IMR-90 (cell line): ENCODE measurements around the gene GCDH. TPM values are rescaled to one million over a fixed set of nuclear protein-coding genes. Genes with fewer than 3 reads are reported as not detected.
A peak's percentile ranks its signal among the peaks of the same experiment; 100 is the strongest.

Experiments
- ATAC-seq: fragments of 200-7000 bp; cut with Tn5 transposase; 2 replicates; pipeline ENCODE4 v1.9.1; 2020; ENCODE audit warnings: low read depth, mild to moderate bottlenecking, moderate library complexity
- BruUV-seq: library from RNA; stranded (reverse); fragments of 400-500 nt; replicated peaks from 2 replicates; lab custom pipeline; 2021; lab: Mats Ljungman, UMichigan
- CTCF ChIA-PET: fragments of 300-600 bp; formaldehyde crosslinking; extraction: SDS; loops from one replicate; lab custom pipeline; 2021; ENCODE audit warnings: antibody characterized with exemption; lab: Yijun Ruan, JAX
- POLR2A ChIA-PET: fragments of 300-600 bp; sonication (Branson Sonifier 250); formaldehyde crosslinking; loops from one replicate; lab custom pipeline; 2022; ENCODE audit warnings: antibody characterized with exemption; ENCODE audit not compliant: unreplicated experiment; lab: Charles Lee
- DNase-seq: peaks from one replicate; pipeline ENCODE4 v3.0.0; 2013
- H2AFZ ChIP-seq: replicated peaks from 2 replicates; pipeline ENCODE3; 2013; ENCODE audit warnings: low read length, mild to moderate bottlenecking; ENCODE audit not compliant: poor library complexity
- H2AK5ac ChIP-seq: 2 replicates; pipeline ENCODE4 v1.6.1; 2013; ENCODE audit warnings: low read depth, low read length, inconsistent platforms
- H2AK9ac ChIP-seq: replicated peaks from 2 replicates; pipeline ENCODE3; 2013; ENCODE audit warnings: mild to moderate bottlenecking, low read depth, low read length, moderate library complexity; ENCODE audit not compliant: poor library complexity
- H2BK120ac ChIP-seq: 2 replicates; pipeline ENCODE4 v1.6.1; 2013; ENCODE audit warnings: low read depth, low read length, inconsistent platforms
- H2BK15ac ChIP-seq: 3 replicates; pipeline ENCODE4 v1.6.1; 2013; ENCODE audit warnings: low read depth, low read length, inconsistent platforms
- H2BK20ac ChIP-seq: 2 replicates; pipeline ENCODE4 v1.6.1; 2013; ENCODE audit warnings: low read depth, mild to moderate bottlenecking, inconsistent platforms, low read length, moderate library complexity
- H2BK5ac ChIP-seq: 2 replicates; pipeline ENCODE4 v1.6.1; 2013; ENCODE audit warnings: mild to moderate bottlenecking, low read depth, low read length, inconsistent platforms; ENCODE audit not compliant: poor library complexity, severe bottlenecking
- H3K14ac ChIP-seq: replicated peaks from 2 replicates; pipeline ENCODE4 v1.6.1; 2013; ENCODE audit warnings: low read depth, low read length, inconsistent platforms
- H3K18ac ChIP-seq: 2 replicates; pipeline ENCODE4 v1.6.1; 2013; ENCODE audit warnings: low read depth, low read length, control low read depth
- H3K23ac ChIP-seq: 2 replicates; pipeline ENCODE4 v1.6.1; 2013; ENCODE audit warnings: low read depth, low read length, inconsistent platforms
- H3K27ac ChIP-seq: 2 replicates; pipeline ENCODE4 v1.5.1; 2013; ENCODE audit warnings: mild to moderate bottlenecking, control low read depth, low read length; ENCODE audit not compliant: insufficient read depth
- H3K27me3 ChIP-seq: 2 replicates; pipeline ENCODE4 v1.6.1; 2013; ENCODE audit warnings: low read length; ENCODE audit not compliant: control insufficient read depth, insufficient read depth
- H3K36me3 ChIP-seq: 2 replicates; pipeline ENCODE4 v1.6.1; 2013; ENCODE audit warnings: low read length, mixed read lengths; ENCODE audit not compliant: control insufficient read depth, insufficient read depth
- H3K4ac ChIP-seq: 2 replicates; pipeline ENCODE4 v1.6.1; 2013; ENCODE audit warnings: low read depth, low read length, inconsistent platforms
- H3K4me1 ChIP-seq: 2 replicates; pipeline ENCODE4 v1.6.1; 2013; ENCODE audit warnings: low read length, mixed read lengths; ENCODE audit not compliant: control insufficient read depth, insufficient read depth
- H3K4me2 ChIP-seq: 2 replicates; pipeline ENCODE4 v1.6.1; 2013; ENCODE audit warnings: low read depth, mild to moderate bottlenecking, control low read depth, low read length, moderate library complexity
- H3K4me3 ChIP-seq: 2 replicates; pipeline ENCODE4 v1.5.1; 2013; ENCODE audit warnings: low read depth, mild to moderate bottlenecking, control low read depth, low read length, moderate library complexity; ENCODE audit not compliant: insufficient read depth
- H3K56ac ChIP-seq: 2 replicates; pipeline ENCODE4 v1.6.1; 2013; ENCODE audit warnings: low read length, inconsistent platforms; ENCODE audit not compliant: insufficient read depth; ENCODE audit errors: extremely low read depth
- H3K79me1 ChIP-seq, 2 experiments: 2 replicates each; pipeline ENCODE4 v1.6.1; 2013; ENCODE audit warnings: low read length in 2 of 2, inconsistent platforms in 1 of 2, low read depth in 1 of 2
- H3K9ac ChIP-seq: 2 replicates; pipeline ENCODE4 v1.6.1; 2013; ENCODE audit warnings: low read depth, low read length, control low read depth
- H3K9me1 ChIP-seq: 2 replicates; pipeline ENCODE4 v1.6.1; 2013; ENCODE audit warnings: low read length, inconsistent platforms; ENCODE audit not compliant: insufficient read depth
- H3K9me3 ChIP-seq: 2 replicates; pipeline ENCODE4 v1.6.1; 2013; ENCODE audit warnings: low read length; ENCODE audit not compliant: control insufficient read depth, insufficient read depth
- H4K20me1 ChIP-seq: 2 replicates; pipeline ENCODE4 v1.6.1; 2013; ENCODE audit warnings: low read length, inconsistent platforms; ENCODE audit not compliant: insufficient read depth
- H4K5ac ChIP-seq: 2 replicates; pipeline ENCODE4 v1.6.1; 2013; ENCODE audit warnings: mild to moderate bottlenecking, low read depth, low read length, control low read depth
- H4K8ac ChIP-seq, 2 experiments: 2 replicates each; pipeline ENCODE4 v1.6.1; 2013; ENCODE audit warnings: low read depth in 2 of 2, low read length in 2 of 2, control low read depth in 1 of 2, inconsistent platforms in 1 of 2
- H4K91ac ChIP-seq: 2 replicates; pipeline ENCODE4 v1.6.1; 2013; ENCODE audit warnings: low read depth, low read length, inconsistent platforms; ENCODE audit not compliant: insufficient read depth
- BHLHE40 ChIP-seq: fragments of 150-350 bp; IDR thresholded peaks from 2 replicates; pipeline ENCODE4 v1.6.1; 2016; ENCODE audit warnings: mild to moderate bottlenecking, low read depth, low read length
- CEBPB ChIP-seq: IDR thresholded peaks from 2 replicates; pipeline ENCODE4 v1.6.1; 2012; ENCODE audit warnings: low read depth, low read length, improper control_type of control experiment
- CHD1 ChIP-seq: IDR thresholded peaks from 2 replicates; pipeline ENCODE4 v1.6.1; 2012; ENCODE audit warnings: low read depth, low read length, improper control_type of control experiment
- ELK1 ChIP-seq: fragments of 150-350 bp; IDR thresholded peaks from 2 replicates; pipeline ENCODE4 v1.6.1; 2016; ENCODE audit warnings: low read depth, mild to moderate bottlenecking, low read length, moderate library complexity, borderline replicate concordance
- FOS ChIP-seq: fragments of 150-350 bp; IDR thresholded peaks from 2 replicates; pipeline ENCODE4 v1.6.1; 2016; ENCODE audit warnings: low read depth, low read length
- MAFK ChIP-seq: IDR thresholded peaks from 2 replicates; pipeline ENCODE4 v1.6.1; 2012; ENCODE audit warnings: low read depth, low read length, improper control_type of control experiment
- MAZ ChIP-seq: IDR thresholded peaks from 2 replicates; pipeline ENCODE4 v1.6.1; 2012; ENCODE audit warnings: low read depth, mild to moderate bottlenecking, low read length, improper control_type of control experiment, moderate library complexity, borderline replicate concordance
- NFE2L2 ChIP-seq: fragments of 150-350 bp; IDR thresholded peaks from 2 replicates; pipeline ENCODE4 v1.6.1; 2016; ENCODE audit warnings: low read depth, mild to moderate bottlenecking, low read length
- POLR2A ChIP-seq: IDR thresholded peaks from 2 replicates; pipeline ENCODE4 v1.6.1; 2012; ENCODE audit warnings: mild to moderate bottlenecking, low read depth, low read length
- RAD21 ChIP-seq: IDR thresholded peaks from 2 replicates; pipeline ENCODE4 v1.6.1; 2012; ENCODE audit warnings: low read length, improper control_type of control experiment
- RCOR1 ChIP-seq: IDR thresholded peaks from 2 replicates; pipeline ENCODE4 v1.6.1; 2012; ENCODE audit warnings: mild to moderate bottlenecking, low read length, improper control_type of control experiment; ENCODE audit not compliant: insufficient replicate concordance
- RFX5 ChIP-seq: IDR thresholded peaks from 2 replicates; pipeline ENCODE4 v1.8.0; 2012; ENCODE audit warnings: low read depth, mild to moderate bottlenecking, low read length, moderate library complexity
- SMC3 ChIP-seq: fragments of 150-350 bp; IDR thresholded peaks from 2 replicates; pipeline ENCODE4 v1.6.1; 2016; ENCODE audit warnings: low read depth, mild to moderate bottlenecking, antibody characterized with exemption, low read length, moderate library complexity
- USF2 ChIP-seq: fragments of 150-350 bp; IDR thresholded peaks from 2 replicates; pipeline ENCODE4 v1.6.1; 2017; ENCODE audit warnings: mild to moderate bottlenecking, antibody characterized with exemption, low read length, low read depth
- WGBS, 2 experiments: methylation state at CpG; one replicate each; pipeline versions ENCODE4 v1.1.5 to v1.1.7; 2013; ENCODE audit warnings: missing lambda C conversion rate in 2 of 2; ENCODE audit not compliant: insufficient read length in 1 of 2; ENCODE audit errors: extremely low coverage in 2 of 2; 5-methylcytosine and 5-hydroxymethylcytosine counted together
- dilution Hi-C: fragments of 300-500 bp; cut with HindIII; formaldehyde crosslinking; loops from one replicate; pipeline ENCODE4 v1.14.3; 2018; ENCODE audit warnings: low sequenced_read_pairs; ENCODE audit not compliant: unreplicated experiment
- in situ Hi-C: fragments of 300-500 bp; cut with MboI; formaldehyde crosslinking; loops from 3 replicates; pipeline ENCODE4 v1.14.3; 2019; ENCODE audit warnings: low sequenced_read_pairs, inconsistent platforms, mixed read lengths
- intact Hi-C: fragments of 100-400 bp; cut with micrococcal nuclease; formaldehyde crosslinking; loops from 2 replicates; pipeline ENCODE4 v1.10.0; 2022
- polyA plus RNA-seq, 3 experiments: library from polyadenylated mRNA; depleted of rRNA; stranded (reverse); fragments of >200 nt; gene quantifications; 2 replicates each; pipeline ENCODE4 v1.2.3, GENCODE V29; 2012; ENCODE audit warnings: low replicate concordance in 1 of 3
- total RNA-seq: library from RNA; depleted of rRNA; stranded (reverse); fragments of >200 nt; gene quantifications from 2 replicates; pipeline ENCODE4 v1.2.3, GENCODE V29; 2012

The GCDH gene
- total and polyA plus RNA-seq, 2 of the 4 experiments (the other 2 are of a cell fraction) = 27.7 to 41.6 TPM

GRCh38 chr19:12933287-12934072 is 42.5 kb downstream of the GCDH start, which contains the start of gene FARSA (continued):
- 0 out of 2 replicates have a peak, but pooled peaks have one; percentile 78 for TF ChIP-seq ELK1
- no peak for TF ChIP-seq RAD21
- TF ChIP-seq NFE2L2 = no peak

- Histone ChIP-seq H3K9ac (no peak overlapping the region), H3K79me1 (peaks cover 5 to 48% of the 10 kb centered on the region in 2 experiments; a peak in 3 of 4 replicates), H4K5ac (no peak overlapping the region), H2AK5ac (no peak overlapping the region), H3K23ac (no peak overlapping the region), H2BK15ac (no peak overlapping the region), H4K20me1 (peaks cover 34% of the 10 kb centered on the region), H3K4ac (no peak overlapping the region), H3K9me1 (peaks cover 15% of the 10 kb centered on the region), H2AFZ (no peak overlapping the region), H3K56ac (no peak overlapping the region), H2AK9ac (peak overlapping the region; percentile 22), H3K4me2 (no peak overlapping the region), H3K4me1 (peaks cover 13% of the 10 kb centered on the region), H3K36me3 (peaks cover 12% of the 10 kb centered on the region), H3K18ac (no peak overlapping the region), H4K91ac (no peak overlapping the region), H4K8ac (no peak overlapping the region), H3K14ac (no peak overlapping the region), H3K4me3 (no peak overlapping the region), H3K27ac (no peak overlapping the region), H2BK5ac (no peak overlapping the region), H2BK120ac (no peak overlapping the region), H2BK20ac (no peak overlapping the region), H3K9me3 (no peaks in the 10 kb centered on the region), H3K27me3 (no peaks in the 10 kb centered on the region)
- ChIA-PET POLR2A (no interaction called here), CTCF (no interaction called here)
- DNase-seq = no peak
- 100% methylated on average over 1 of the region's 10 CpGs; no CpG with 5 or more reads in 1 of the 2 experiments for WGBS, 2 experiments
- ATAC-seq = no peak
- in situ Hi-C loops = no loop called here
- intact Hi-C loops = no loop called here
- no TSS peak for BruUV-seq
- dilution Hi-C loops = no loop called here
- no peak for TF ChIP-seq MAFK
- TF ChIP-seq POLR2A = no peak
- no peak for TF ChIP-seq CEBPB
- no peak for TF ChIP-seq SMC3
- no peak for TF ChIP-seq BHLHE40
- TF ChIP-seq NFE2L2 = no peak
- no peak for TF ChIP-seq RFX5
- TF ChIP-seq FOS = no peak
- no peak for TF ChIP-seq RCOR1
- no peak for TF ChIP-seq CHD1
- TF ChIP-seq USF2 = no peak
- no peak for TF ChIP-seq MAZ
- no peak for TF ChIP-seq ELK1
These were observed 44.1 kb downstream of the GCDH start for GRCh38 chr19:12935071-12935470.
